GM12872 (cell line): ENCODE data around the gene STX4.

ENCODE experiments used
- TF ChIP-seq, protein P1 (sequence below): IDR thresholded peaks from 3 replicates; pipeline ENCODE4 v1.5.1; 2011; ENCODE audit warnings: low read depth, mild to moderate bottlenecking, low read length, moderate library complexity; ENCODE audit not compliant: insufficient read depth

STX4 gene

DNA sequence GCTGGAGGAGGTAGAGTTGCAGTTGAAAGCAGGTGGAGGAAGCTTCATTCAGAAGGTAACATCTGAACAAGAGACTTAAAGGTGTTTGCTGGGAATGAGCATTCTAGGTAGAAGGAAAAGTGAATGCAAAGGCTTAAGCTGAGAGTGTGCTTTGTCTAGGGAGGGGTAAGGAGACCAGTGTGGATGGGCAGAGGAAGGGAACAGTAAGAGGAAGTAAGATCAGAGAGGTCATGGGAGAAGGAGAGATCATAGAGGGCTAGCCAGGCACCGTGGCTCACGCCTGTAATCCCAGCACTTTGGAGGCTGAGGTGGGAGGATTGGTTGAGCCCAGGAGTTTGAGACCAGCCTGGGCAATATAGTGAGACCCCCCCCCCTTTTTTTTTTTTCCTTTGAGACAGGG is 3.3 kb downstream of the STX4 start:
- TF ChIP-seq, protein P1, sequence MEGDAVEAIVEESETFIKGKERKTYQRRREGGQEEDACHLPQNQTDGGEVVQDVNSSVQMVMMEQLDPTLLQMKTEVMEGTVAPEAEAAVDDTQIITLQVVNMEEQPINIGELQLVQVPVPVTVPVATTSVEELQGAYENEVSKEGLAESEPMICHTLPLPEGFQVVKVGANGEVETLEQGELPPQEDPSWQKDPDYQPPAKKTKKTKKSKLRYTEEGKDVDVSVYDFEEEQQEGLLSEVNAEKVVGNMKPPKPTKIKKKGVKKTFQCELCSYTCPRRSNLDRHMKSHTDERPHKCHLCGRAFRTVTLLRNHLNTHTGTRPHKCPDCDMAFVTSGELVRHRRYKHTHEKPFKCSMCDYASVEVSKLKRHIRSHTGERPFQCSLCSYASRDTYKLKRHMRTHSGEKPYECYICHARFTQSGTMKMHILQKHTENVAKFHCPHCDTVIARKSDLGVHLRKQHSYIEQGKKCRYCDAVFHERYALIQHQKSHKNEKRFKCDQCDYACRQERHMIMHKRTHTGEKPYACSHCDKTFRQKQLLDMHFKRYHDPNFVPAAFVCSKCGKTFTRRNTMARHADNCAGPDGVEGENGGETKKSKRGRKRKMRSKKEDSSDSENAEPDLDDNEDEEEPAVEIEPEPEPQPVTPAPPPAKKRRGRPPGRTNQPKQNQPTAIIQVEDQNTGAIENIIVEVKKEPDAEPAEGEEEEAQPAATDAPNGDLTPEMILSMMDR: no peak

DNA sequence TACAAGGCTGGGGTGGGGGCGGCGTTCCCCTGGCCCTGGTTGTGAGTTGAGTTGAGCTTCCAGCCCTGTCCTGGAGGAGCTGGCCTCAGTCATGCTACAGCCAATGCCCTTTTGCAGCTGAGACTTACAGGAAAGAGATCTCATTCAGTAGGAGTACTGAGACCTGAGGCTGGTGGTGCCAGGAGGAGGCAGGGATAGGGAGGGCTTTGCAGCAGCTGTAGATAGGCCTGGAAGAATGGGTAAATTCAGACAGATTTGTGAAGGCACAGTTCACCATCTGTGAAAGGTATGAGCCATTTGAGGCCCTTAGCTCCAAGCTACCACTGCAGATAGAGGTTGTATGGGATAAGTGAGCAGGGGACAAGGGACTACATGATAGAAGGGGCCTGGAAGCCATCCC is 5.6 kb downstream of the STX4 start:
- TF ChIP-seq, protein P1: no peak

DNA sequence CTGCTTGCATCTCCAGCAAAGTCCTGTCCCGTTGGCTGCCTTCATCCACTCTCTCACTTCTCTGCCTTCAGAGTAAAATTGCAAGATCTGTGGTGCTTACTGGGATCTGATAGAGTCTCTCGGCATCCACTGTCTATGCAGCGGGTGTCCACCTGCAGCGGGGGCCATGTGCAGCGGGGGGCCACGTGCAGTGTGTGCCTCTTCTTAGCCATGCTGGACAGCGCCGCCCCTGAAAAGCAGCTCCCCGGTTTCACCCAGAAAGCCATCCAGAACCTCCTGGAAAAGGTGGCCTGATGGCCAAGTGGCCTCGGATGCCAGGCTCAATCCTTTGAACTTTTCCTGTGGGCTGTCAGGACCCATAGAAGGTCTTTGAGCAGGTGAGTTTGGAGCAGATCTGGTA is 9.5 kb downstream of the STX4 start:
- TF ChIP-seq, protein P1: no peak

DNA sequence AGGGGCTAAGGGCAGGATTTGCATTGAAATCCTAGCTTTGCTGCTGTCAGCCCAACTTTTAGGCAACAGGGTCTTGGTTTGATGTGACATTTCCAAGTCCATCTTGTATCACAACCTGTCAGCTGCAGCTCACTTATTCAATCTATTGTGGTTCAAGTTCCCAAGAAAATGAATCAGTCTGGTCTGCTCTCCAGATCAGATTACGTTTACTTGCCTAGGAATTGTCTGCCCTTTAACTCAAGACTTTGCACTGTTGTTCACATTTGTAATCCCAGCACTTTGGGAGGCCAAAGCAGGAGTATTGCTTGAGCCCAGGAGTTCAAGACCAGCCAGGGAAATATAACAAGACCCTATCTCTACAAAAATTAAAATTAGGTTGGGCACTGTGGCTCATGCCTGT is 10.0 kb downstream of the STX4 start:
- TF ChIP-seq, protein P1: no peak

DNA sequence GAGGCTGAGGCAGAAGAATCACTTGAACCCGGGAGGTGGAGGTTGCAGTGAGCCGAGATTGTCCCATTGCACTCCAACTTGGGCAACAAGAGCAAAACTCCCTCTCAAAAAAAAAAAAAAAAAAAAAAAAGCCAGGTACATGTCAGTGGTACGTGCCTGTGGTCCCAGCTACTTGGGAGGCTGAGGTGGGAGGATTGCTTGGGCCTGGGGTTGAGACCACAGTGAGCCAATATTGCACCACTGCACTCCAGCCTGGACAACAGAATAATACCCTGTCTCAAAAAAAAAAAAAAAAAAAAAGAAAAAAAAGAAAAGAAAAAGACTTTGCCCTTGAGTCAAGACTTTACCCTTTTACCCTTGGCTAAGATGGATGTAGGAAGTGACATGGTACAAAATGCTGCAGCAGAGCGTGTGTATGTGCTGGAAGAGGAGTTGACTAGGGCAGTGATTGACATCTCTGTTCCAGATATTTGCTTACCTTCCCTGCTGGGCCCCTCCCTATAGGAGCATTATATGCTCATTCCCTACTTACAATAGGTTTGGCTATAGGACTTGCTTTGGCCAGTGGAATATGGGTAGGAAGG is 10.6 kb downstream of the STX4 start:
- TF ChIP-seq, protein P1: no peak

DNA sequence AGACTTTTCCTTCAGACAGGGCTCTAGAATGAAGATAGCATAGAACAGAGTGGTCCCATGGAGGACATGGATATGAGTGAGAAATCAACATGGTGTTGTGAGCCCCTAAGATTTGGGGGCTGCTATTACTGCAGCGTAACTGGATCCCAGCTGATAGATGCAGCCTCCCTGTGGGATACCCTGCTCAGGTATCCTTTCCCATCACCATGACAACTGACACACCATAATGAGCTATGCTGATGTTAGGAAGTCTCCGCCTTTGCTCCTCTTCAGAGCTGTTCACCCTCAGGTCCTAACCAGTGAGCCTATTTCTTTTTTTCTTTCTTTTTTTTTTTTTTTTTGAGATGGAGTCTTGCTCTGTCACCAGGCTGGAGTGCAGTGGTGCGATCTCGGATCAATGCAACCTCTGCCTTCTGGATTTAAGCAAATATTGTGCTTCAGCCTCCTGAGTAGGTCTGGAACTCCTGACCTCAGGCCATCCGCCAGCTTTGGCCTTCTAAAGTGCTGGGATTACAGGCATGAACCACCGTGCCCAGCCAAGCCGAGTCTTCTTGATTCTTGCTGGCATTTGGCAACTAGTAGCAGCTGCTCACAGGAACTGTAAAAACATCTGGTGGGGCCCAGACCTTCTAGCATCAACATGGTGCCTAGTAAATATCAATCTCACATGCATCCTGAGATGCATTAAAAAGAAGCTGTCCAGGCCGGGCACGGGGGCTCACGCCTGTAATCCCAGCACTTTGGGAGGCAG is 17.1 kb downstream of the STX4 start:
- TF ChIP-seq, protein P1: no peak

DNA sequence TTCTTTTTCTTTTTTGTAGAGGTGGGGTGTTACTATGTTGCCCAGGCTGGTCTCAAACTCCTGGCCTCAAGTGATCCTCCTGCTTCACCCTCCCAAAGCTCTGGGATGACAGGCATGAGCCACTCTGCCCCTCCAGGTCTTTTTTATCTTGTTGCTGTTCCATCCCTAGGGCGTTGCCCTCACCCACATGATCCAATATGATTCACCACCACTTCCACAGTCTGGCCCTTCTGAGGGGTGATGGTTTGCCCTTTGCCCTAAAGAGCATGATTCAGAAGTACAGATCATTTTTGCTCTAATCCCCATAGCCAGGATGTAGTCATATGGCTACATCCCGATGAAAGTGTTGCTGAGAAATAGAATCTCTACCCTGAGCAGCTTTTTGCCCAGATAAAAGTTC is 18.8 kb downstream of the STX4 start:
- TF ChIP-seq, protein P1: no peak
